Left lung (tissue), 10 donors: ENCODE data around the gene MTA2. TPM values are rescaled to one million over a fixed set of nuclear protein-coding genes. Genes with fewer than 3 reads are reported as not detected.

Experiments
- ATAC-seq: fragments of 200-7000 bp; cut with Tn5 transposase; one replicate; pipeline ENCODE4 v1.9.1; 2020; ENCODE audit warnings: moderate library complexity
- DNase-seq, 4 donors: peaks; one replicate each; pipeline ENCODE4 v3.0.0-alpha.2; 2013 to 2020
- H3K27ac ChIP-seq, 2 donors: fragments of 200-600 bp; sonication (generic) in 1 of 2; one replicate each; pipeline versions ENCODE4 v1.5.0 to v1.8.0; 2020 to 2021
- H3K27me3 ChIP-seq, 2 donors: fragments of 200-600 bp; sonication (generic) in 1 of 2; one replicate each; pipeline versions ENCODE4 v1.5.0 to v1.8.0; 2020 to 2021
- H3K36me3 ChIP-seq, 2 donors: fragments of 200-600 bp; sonication (generic) in 1 of 2; one replicate each; pipeline versions ENCODE4 v1.5.0 to v1.8.0; 2020 to 2021
- H3K4me1 ChIP-seq, 2 donors: fragments of 200-600 bp; one replicate each; pipeline ENCODE4 v1.8.0; 2021
- H3K4me3 ChIP-seq, 2 donors: fragments of 200-600 bp; sonication (generic) in 1 of 2; one replicate each; pipeline versions ENCODE4 v1.5.0 to v1.8.0; 2020 to 2021; ENCODE audit warnings: mild to moderate bottlenecking in 1 of 2
- H3K9me3 ChIP-seq, 2 donors: fragments of 200-600 bp; sonication (generic) in 1 of 2; one replicate each; pipeline versions ENCODE4 v1.5.0 to v1.8.0; 2020 to 2021
- CTCF ChIP-seq, 2 donors: fragments of 200-600 bp; sonication (generic) in 1 of 2; IDR thresholded peaks; one replicate each; pipeline versions ENCODE4 v1.5.0 to v1.8.0; 2021; ENCODE audit warnings: antibody characterized with exemption in 2 of 2
- intact Hi-C, 2 donors: fragments of 100-400 bp; cut with DNase I; formaldehyde crosslinking; loops; one replicate each; pipeline versions ENCODE4 v1.11.2 to v1.14.2; 2022
- microRNA-seq, 2 donors: library from miRNA; unstranded; fragments of <30 nt; microRNA quantifications; one replicate each; pipeline ENCODE4, GENCODE V29; 2019
- polyA plus RNA-seq, 6 donors: library from polyadenylated mRNA; unstranded; fragments of 120-200 nt; gene quantifications; one replicate each; pipeline ENCODE4 v1.2.1, GENCODE V29; 2013; ENCODE audit not compliant: insufficient read length in 6 of 6
- total RNA-seq, 2 donors: library from RNA; stranded (reverse); fragmentation: NEBNext Ultra II Directional; extraction: Animal tissue kit (Norgen Biotek cat#: 25700); gene quantifications; one replicate each; pipeline ENCODE4 v1.2.1, GENCODE V29; 2021
- donor health status: DM: no; HTN: yes; CAD: no.
- donor health status: DM: no; HTN: no; CAD: no.

Gene MTA2
- total and polyA plus RNA-seq, 8 donors, result 67.1 to 110 (median 94.4) TPM

- ATAC-seq, result peak; percentile 10
- no peaks in the 10 kb centered on the region for H3K9me3 ChIP-seq
- peak overlapping the region; percentile 83 to 95 for H3K4me3 ChIP-seq
- peaks cover 0 to 44% of the 10 kb centered on the region in 2 donors for H3K27me3 ChIP-seq
- no peak for TF ChIP-seq CTCF (IDR thresholded peaks at IDR 0.05)
- intact Hi-C loops, result loop anchor here in 1 of 2 donors (5.0 kb wide), 1 partner anchor 123 kb away; no protein-coding TSS in a partner anchor
- DNase-seq, result peak in 1 of 4 donors; percentile 44
- H3K4me1 ChIP-seq, result peaks cover 61 to 81% of the 10 kb centered on the region in 2 donors
- H3K36me3 ChIP-seq, result no peaks in the 10 kb centered on the region
- H3K27ac ChIP-seq, result peak overlapping the region; percentile 94 to 96
Observed at GRCh38 chr11:62544581-62545436, 56.9 kb downstream of the MTA2 start.

- intact Hi-C loops, result loop anchor here in 1 of 2 donors (5.0 kb wide), 1 partner anchor 122 kb away; no protein-coding TSS in a partner anchor
- H3K9me3 ChIP-seq, result no peaks in the 10 kb centered on the region
- no peaks in the 10 kb centered on the region for H3K36me3 ChIP-seq
- H3K4me1 ChIP-seq, result peaks cover 64 to 81% of the 10 kb centered on the region in 2 donors
- no peak for ATAC-seq
- no peak for TF ChIP-seq CTCF (IDR thresholded peaks at IDR 0.05)
- peak overlapping the region; percentile 94 to 96 for H3K27ac ChIP-seq
- H3K27me3 ChIP-seq, result peaks cover 0 to 44% of the 10 kb centered on the region in 2 donors
- peak overlapping the region; percentile 83 to 95 for H3K4me3 ChIP-seq
- DNase-seq, result no peak
Observed at GRCh38 chr11:62543680-62544444, 57.8 kb downstream of the MTA2 start.

Small RNAs within 50 kb of the gene (microRNA-seq; reads per million reads assigned to microRNA genes)
- 0.55 to 1.2 reads per million in 2 donors for gene MIR6747

Other genes with a start within 250 kb of the MTA2 start
- 100 to 1,000 TPM in 1 of 2 donors, 1 to 10 TPM in 1; 3.5 to 397 TPM for gene SCGB1A1, start 182.8 kb downstream of the MTA2 start, total RNA-seq
- gene SCGB1A1, start 182.8 kb downstream of the MTA2 start, polyA plus RNA-seq, result 10 to 100 TPM in 5 of 6 donors, 1 to 10 TPM in 1; 5.9 to 49.7 (median 19.0) TPM
- 100 to 1,000 TPM; 437 to 636 TPM for gene AHNAK, start 55.1 kb downstream of the MTA2 start, total RNA-seq
- gene AHNAK, start 55.1 kb downstream of the MTA2 start, polyA plus RNA-seq, result 100 to 1,000 TPM; 176 to 256 (median 209) TPM
- gene EEF1G, start 28.0 kb downstream of the MTA2 start, total RNA-seq, result 1,000 to 10,000 TPM in 1 of 2 donors, 100 to 1,000 TPM in 1; 973 to 1,076 TPM
- gene EEF1G, start 28.0 kb downstream of the MTA2 start, polyA plus RNA-seq, result 1,000 to 10,000 TPM; 2,175 to 2,492 (median 2,304) TPM
- 10 to 100 TPM; 12.6 to 19.8 TPM for gene TUT1, start 10.3 kb downstream of the MTA2 start, total RNA-seq
- 10 to 100 TPM; 21.9 to 27.8 (median 23.4) TPM for gene TUT1, start 10.3 kb downstream of the MTA2 start, polyA plus RNA-seq
- 10 to 100 TPM; 61.5 to 82.5 TPM for gene EML3, start 10.9 kb upstream of the MTA2 start, total RNA-seq
- gene EML3, start 10.9 kb upstream of the MTA2 start, polyA plus RNA-seq, result 10 to 100 TPM; 39.3 to 58.5 (median 53.5) TPM
- 1 to 10 TPM; 4.3 to 5.2 TPM for gene ROM1, start 11.4 kb upstream of the MTA2 start, total RNA-seq
- 1 to 10 TPM; 3.4 to 6.5 (median 5.9) TPM for gene ROM1, start 11.4 kb upstream of the MTA2 start, polyA plus RNA-seq
- 10 to 100 TPM; 44.1 to 46.2 TPM for gene B3GAT3, start 20.1 kb upstream of the MTA2 start, total RNA-seq
- 10 to 100 TPM; 19.0 to 35.6 (median 25.0) TPM for gene B3GAT3, start 20.1 kb upstream of the MTA2 start, polyA plus RNA-seq
- 100 to 1,000 TPM; 270 to 325 TPM for gene GANAB, start 44.7 kb upstream of the MTA2 start, total RNA-seq
- 100 to 1,000 TPM; 287 to 341 (median 312) TPM for gene GANAB, start 44.7 kb upstream of the MTA2 start, polyA plus RNA-seq
- gene INTS5, start 51.4 kb upstream of the MTA2 start, total RNA-seq, result 10 to 100 TPM; 24.2 to 27.1 TPM
- gene INTS5, start 51.4 kb upstream of the MTA2 start, polyA plus RNA-seq, result 10 to 100 TPM; 12.7 to 18.4 (median 17.5) TPM
- 10 to 100 TPM; 46.2 to 65.5 TPM for gene C11orf98, start 63.3 kb upstream of the MTA2 start, total RNA-seq
- gene C11orf98, start 63.3 kb upstream of the MTA2 start, polyA plus RNA-seq, result 10 to 100 TPM; 42.6 to 64.7 (median 51.1) TPM
- 10 to 100 TPM; 12.8 to 21.8 TPM for gene CSKMT, start 63.4 kb upstream of the MTA2 start, total RNA-seq
- gene CSKMT, start 63.4 kb upstream of the MTA2 start, polyA plus RNA-seq, result 1 to 10 TPM; 5.1 to 7.4 (median 6.0) TPM
- 1 to 10 TPM; 6.6 to 6.7 TPM for gene UQCC3, start 69.8 kb upstream of the MTA2 start, total RNA-seq
- 1 to 10 TPM; 6.2 to 9.0 (median 6.8) TPM for gene UQCC3, start 69.8 kb upstream of the MTA2 start, polyA plus RNA-seq
- gene LBHD1, start 70.4 kb upstream of the MTA2 start, total RNA-seq, result 1 to 10 TPM; 6.0 to 8.2 TPM
- 1 to 10 TPM; 4.4 to 9.9 (median 8.2) TPM for gene LBHD1, start 70.4 kb upstream of the MTA2 start, polyA plus RNA-seq
- 10 to 100 TPM; 67.5 to 74.4 TPM for gene UBXN1, start 77.2 kb upstream of the MTA2 start, total RNA-seq
- 100 to 1,000 TPM; 140 to 169 (median 157) TPM for gene UBXN1, start 77.2 kb upstream of the MTA2 start, polyA plus RNA-seq
- 1 to 10 TPM in 1 of 2 donors, under 1 TPM in 1; 0.32 to 2.0 TPM for gene LRRN4CL, start 87.7 kb upstream of the MTA2 start, total RNA-seq
- gene LRRN4CL, start 87.7 kb upstream of the MTA2 start, polyA plus RNA-seq, result 1 to 10 TPM in 1 of 6 donors, under 1 TPM in 5; 0.32 to 1.2 (median 0.69) TPM
- gene BSCL2, start 105.6 kb upstream of the MTA2 start, total RNA-seq, result 100 to 1,000 TPM in 1 of 2 donors, 10 to 100 TPM in 1; 77.8 to 109 TPM
- gene BSCL2, start 105.6 kb upstream of the MTA2 start, polyA plus RNA-seq, result 10 to 100 TPM; 39.9 to 51.9 (median 46.3) TPM
- gene GNG3, start 105.8 kb upstream of the MTA2 start, total RNA-seq, result under 1 TPM in 1 of 2 donors, not detected in 1; 0.42 TPM
- 1 to 10 TPM; 1.5 to 1.9 (median 1.6) TPM for gene GNG3, start 105.8 kb upstream of the MTA2 start, polyA plus RNA-seq
- gene HNRNPUL2, start 125.6 kb upstream of the MTA2 start, total RNA-seq, result 10 to 100 TPM; 31.8 to 43.2 TPM
- 10 to 100 TPM; 79.9 to 95.4 (median 91.2) TPM for gene HNRNPUL2, start 125.6 kb upstream of the MTA2 start, polyA plus RNA-seq
- 10 to 100 TPM; 32.2 to 33.0 TPM for gene TTC9C, start 126.6 kb upstream of the MTA2 start, total RNA-seq
- 10 to 100 TPM; 36.9 to 43.4 (median 39.8) TPM for gene TTC9C, start 126.6 kb upstream of the MTA2 start, polyA plus RNA-seq
- 10 to 100 TPM; 11.2 TPM for gene ZBTB3, start 152.3 kb upstream of the MTA2 start, total RNA-seq
- gene ZBTB3, start 152.3 kb upstream of the MTA2 start, polyA plus RNA-seq, result 1 to 10 TPM; 7.3 to 9.6 (median 8.3) TPM
- gene POLR2G, start 159.7 kb upstream of the MTA2 start, total RNA-seq, result 10 to 100 TPM; 64.9 to 70.3 TPM
- gene POLR2G, start 159.7 kb upstream of the MTA2 start, polyA plus RNA-seq, result 100 to 1,000 TPM; 135 to 159 (median 148) TPM
- 10 to 100 TPM; 14.5 to 24.9 TPM for gene TAF6L, start 169.5 kb upstream of the MTA2 start, total RNA-seq
- 10 to 100 TPM; 26.6 to 35.2 (median 30.3) TPM for gene TAF6L, start 169.5 kb upstream of the MTA2 start, polyA plus RNA-seq
- 10 to 100 TPM; 52.7 to 58.7 TPM for gene TMEM179B, start 185.5 kb upstream of the MTA2 start, total RNA-seq
- gene TMEM179B, start 185.5 kb upstream of the MTA2 start, polyA plus RNA-seq, result 10 to 100 TPM; 43.9 to 56.7 (median 49.8) TPM
- gene TMEM223, start 190.1 kb upstream of the MTA2 start, total RNA-seq, result 10 to 100 TPM; 15.7 to 16.2 TPM
- 10 to 100 TPM; 19.6 to 26.4 (median 20.7) TPM for gene TMEM223, start 190.1 kb upstream of the MTA2 start, polyA plus RNA-seq
- 10 to 100 TPM; 67.8 to 73.0 TPM for gene NXF1, start 203.6 kb upstream of the MTA2 start, total RNA-seq
- 100 to 1,000 TPM; 118 to 157 (median 134) TPM for gene NXF1, start 203.6 kb upstream of the MTA2 start, polyA plus RNA-seq
- 10 to 100 TPM; 38.9 to 40.5 TPM for gene STX5, start 230.2 kb upstream of the MTA2 start, total RNA-seq
- gene STX5, start 230.2 kb upstream of the MTA2 start, polyA plus RNA-seq, result 10 to 100 TPM; 49.5 to 55.7 (median 51.2) TPM
- gene TEX54, start 231.0 kb upstream of the MTA2 start, total RNA-seq, result not detected
- gene TEX54, start 231.0 kb upstream of the MTA2 start, polyA plus RNA-seq, result under 1 TPM in 2 of 6 donors, not detected in 4; 0.36 to 0.69 TPM
- 10 to 100 TPM; 24.6 to 45.4 TPM for gene WDR74, start 237.7 kb upstream of the MTA2 start, total RNA-seq
- 10 to 100 TPM; 36.1 to 54.0 (median 43.3) TPM for gene WDR74, start 237.7 kb upstream of the MTA2 start, polyA plus RNA-seq